ENCODE measurements around the gene FAH.

DNA sequence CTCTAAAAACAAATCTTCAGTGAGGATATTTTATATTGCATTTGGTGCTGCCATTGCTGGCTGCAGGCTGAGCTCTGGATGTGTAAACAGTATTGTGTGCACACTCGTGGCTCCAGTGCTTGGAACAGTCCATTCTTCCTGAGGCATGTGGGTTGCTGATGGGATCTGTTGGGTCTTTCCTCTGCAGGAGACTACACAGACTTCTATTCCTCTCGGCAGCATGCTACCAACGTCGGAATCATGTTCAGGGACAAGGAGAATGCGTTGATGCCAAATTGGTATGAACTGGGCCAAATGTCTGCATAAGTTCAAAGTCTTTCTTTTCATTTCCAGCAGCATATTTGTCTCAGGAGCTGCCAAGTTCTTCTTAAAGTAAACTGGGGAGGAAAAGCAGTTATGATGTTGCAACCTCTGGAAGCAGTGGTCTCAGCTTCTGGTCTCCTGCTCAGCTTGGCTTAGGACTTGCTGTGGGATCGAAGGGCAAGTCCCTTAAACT is 9.3 kb downstream of the FAH start:
- TF ChIP-seq CTCF (IDR thresholded peaks at IDR 0.05) (no peak), ZFX (IDR thresholded peaks at IDR 0.05; ENCODE audit: borderline replicate concordance) (no peak)

All from 22Rv1 (cell line).